ENCODE measurements around the gene SIX4. TPM values are rescaled to one million over a fixed set of nuclear protein-coding genes. Genes with fewer than 3 reads are reported as not detected.

The SIX4 gene
- polyA plus RNA-seq, 3 donors = 0.22 to 0.61 (median 0.51) TPM

DNA sequence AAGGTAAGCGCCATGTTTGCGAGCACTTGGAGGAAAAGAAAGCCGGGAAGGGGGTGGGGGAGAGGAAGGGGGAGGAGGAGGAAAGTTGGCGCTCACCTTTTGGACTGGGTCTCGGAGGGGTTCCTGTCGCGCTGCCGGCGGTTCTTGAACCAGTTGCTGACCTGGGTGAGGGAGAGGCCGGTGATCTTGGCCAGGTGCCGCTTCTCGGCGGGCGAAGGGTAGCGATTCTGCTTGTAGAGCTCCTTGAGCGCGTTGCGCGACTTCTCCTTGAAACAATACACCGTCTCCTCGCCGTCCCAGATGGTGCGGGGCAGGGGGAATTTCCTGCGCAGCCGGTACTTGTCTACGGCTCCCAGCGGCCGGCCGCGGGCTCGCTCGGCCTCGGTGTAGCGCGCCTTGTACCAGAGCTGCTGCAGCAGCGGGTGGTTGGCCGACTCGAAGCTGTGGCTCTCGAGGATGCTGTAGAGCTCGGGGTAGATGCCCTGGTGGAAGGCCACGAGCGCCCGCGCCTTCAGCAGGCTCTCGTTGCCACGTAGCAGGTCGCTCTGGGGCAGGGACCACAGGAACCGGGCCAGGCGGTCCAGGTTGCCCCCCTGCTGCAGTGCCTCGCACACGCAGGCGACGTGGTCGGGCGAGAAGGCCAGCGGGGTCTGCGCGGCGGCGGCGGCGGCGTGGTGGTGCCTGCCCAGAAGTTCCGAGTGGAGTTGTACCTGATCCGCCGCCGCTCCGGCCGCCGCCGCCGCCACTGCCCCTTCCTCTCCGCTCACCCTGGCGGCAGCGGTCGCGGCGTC, 840 bp downstream of the SIX4 start:
- no peak overlapping the region for H3K27ac ChIP-seq (ENCODE audit: low read depth, low read length)
- 0 to 1% (median 0%) methylated on average over 64 to 75 of the region's 78 CpGs for WGBS, 3 donors

DNA sequence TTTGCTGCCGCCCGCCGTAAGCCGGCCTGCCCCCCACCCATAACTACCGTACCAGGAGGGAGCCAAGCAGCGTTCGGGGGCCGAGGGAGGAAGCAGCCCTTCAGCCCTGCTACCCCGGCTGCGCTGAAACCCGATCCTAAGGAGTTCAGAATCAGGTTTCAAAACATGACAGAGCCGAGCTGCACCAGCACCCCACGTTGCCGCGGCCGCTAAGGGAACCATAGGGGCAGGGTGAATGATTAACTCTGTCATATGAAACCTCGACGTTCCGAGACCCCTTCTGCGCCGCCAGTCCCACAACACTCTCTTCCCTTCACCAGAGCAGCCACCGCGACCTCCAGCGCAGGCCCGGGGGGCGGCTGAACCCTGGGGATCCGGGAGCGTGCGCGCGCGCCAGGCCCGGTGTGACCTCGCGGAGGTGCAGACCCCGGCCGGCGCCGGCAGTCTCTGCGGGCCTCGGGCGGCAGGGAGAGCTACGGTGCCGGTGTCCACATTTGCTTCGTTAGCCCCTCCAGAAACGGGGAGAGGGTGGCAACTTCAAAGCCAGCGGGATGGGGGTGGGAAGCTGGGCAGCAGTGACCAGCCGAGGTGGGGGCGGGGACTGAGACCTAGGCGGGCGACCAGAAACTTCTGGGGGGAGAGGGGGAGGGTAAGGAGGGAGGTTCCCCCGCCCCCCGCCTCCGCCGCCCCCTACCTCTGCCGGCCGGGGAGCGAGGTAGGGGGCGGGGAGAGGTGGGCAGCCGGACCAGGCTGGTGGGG, 1.6 kb downstream of the SIX4 start:
- 0 to 1% (median 1%) methylated on average over 57 to 60 of the region's 60 CpGs for WGBS, 3 donors
- no peak overlapping the region for H3K27ac ChIP-seq (ENCODE audit: low read depth, low read length)

DNA sequence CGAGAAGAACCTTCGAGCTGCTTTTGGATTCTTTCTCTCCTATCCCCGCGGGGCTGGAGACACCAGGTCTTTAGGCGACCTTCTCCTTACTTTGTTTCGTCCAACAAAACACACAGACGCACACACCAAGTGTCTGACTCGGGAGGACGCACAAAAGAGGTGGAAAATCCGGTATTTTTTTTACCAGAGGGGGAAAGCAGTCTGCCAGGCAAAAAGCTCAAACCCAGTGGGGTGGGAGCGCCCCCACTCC, 2.1 kb downstream of the SIX4 start:
- WGBS, 3 donors = 1 to 3% (median 2%) methylated on average over 11 of the region's 11 CpGs
- H3K27ac ChIP-seq (ENCODE audit: low read depth, low read length) = no peak overlapping the region

DNA sequence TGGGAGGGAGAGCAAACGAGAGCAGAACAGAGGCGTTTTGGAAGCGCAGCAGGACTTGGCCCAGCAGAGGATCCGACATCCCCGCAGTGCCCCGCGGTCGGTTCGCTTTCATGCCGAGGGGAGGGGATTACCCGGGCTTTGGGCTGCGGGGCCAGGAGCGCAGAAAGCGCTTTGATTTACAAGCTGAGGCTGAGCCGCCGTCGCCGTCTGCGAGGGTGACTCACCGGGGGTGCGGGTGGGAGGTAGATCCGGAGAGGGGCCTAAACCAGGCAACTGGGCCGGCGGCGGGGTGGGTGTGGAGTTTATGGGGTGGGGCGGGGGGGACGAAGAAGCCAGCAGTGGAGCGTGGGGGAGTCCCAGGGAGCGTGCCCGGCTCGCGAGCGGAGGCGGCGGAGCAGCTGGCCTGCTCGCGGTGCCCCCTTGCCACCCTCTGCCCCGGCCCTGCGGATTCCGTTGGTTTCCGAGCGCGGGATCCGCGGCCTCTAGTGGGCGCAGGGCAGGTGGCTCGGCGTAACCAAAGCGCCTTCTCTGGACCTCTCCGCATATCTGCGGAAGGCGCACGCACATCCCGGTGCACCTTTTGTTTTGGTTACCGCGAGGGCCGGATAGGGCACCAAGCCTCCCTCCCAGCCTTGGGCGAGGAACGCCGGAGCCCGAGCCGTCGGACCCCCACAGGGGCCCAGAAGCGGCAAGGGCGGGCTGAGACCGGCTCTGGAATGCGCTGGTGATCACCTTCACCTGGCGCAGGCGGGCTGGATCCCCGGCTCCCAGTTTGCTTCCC, 2.6 kb downstream of the SIX4 start:
- WGBS, 3 donors = 3 to 6% (median 3%) methylated on average over 62 to 70 of the region's 70 CpGs
- no peak overlapping the region for H3K27ac ChIP-seq (ENCODE audit: low read depth, low read length)

DNA sequence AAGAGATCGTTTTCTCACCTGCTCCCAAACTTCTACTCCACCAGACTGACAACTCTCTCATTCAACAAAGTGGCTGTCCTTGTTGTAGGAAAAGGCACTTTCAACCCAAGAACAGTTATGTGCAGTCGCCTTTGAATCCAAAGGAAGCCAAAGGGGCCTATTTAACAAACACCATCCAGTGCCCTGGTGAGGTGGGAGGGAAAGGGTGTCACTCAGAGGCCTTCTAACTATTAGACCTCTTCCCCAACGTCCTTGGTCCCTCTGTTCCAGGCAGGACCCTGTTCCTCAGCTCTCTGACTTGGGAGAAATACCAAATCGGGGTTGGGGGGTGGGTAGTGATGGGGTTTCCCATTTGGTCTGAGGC, 3.2 kb downstream of the SIX4 start:
- no peak overlapping the region for H3K27ac ChIP-seq (ENCODE audit: low read depth, low read length)
- WGBS, 3 donors = 52 to 59% (median 55%) methylated on average over 4 of the region's 4 CpGs

DNA sequence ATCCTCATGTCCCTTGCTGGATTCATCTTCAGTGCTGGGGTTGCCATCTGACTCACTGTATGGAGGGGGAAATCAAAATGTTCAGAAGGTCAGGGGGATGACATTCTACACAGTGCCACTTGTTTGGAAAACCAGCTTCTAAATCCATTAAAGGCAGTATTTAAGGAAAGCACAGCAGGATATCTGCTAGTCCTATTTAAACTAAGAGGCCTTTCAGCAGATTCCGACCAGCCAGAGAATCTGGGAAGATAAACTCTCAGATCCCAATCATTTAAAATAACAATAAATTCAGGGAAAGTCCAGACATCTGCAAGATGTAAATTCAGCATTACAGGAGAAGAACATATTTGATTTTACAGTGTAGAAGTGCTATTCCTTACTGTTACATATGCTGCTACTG, 3.8 kb downstream of the SIX4 start:
- no peak overlapping the region for H3K27ac ChIP-seq (ENCODE audit: low read depth, low read length)
- 91 to 95% (median 93%) methylated on average over 1 of the region's 1 CpG for WGBS, 3 donors

DNA sequence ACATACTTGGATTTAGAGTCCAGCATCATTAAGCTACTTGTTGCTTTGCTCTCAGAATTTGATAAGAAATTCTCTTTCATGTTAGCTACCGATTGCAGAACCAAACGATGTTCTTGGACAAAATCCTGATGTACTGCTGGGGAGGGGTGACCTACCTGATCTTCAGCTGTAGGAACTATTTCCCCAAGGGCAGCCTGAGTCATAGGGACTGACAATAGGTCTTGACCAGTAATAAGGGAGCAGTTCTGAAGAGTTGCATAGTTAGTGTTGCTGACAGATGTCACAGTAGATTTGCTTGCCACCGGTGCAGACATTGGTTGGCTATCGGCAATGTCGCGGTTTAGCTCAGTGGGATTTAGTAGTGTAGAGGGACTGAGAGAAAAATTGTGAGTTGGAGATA, 10.6 kb downstream of the SIX4 start:
- H3K27ac ChIP-seq (ENCODE audit: low read depth, low read length) = no peak overlapping the region
- WGBS, 3 donors = 84 to 90% (median 87%) methylated on average over 6 of the region's 6 CpGs

DNA sequence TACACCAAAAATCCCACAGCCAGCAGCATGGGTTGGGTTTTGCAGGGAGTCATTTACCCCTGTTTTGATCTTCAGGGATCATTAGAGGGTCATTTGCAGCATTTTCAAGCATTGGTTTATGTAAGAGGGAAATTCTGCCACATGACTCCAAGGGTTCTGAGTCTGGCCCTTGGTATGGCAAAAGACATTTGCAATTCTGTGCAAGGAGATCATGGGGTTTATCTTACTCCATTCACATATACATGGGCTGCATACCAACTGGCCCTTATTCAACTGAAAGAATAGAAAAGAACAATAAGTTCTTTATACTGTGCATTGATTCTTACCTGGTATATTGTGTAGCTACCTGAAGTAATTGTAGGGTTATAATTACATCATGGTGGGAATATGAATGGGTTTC, 13.7 kb downstream of the SIX4 start:
- H3K27ac ChIP-seq (ENCODE audit: low read depth, low read length) = no peak overlapping the region

DNA sequence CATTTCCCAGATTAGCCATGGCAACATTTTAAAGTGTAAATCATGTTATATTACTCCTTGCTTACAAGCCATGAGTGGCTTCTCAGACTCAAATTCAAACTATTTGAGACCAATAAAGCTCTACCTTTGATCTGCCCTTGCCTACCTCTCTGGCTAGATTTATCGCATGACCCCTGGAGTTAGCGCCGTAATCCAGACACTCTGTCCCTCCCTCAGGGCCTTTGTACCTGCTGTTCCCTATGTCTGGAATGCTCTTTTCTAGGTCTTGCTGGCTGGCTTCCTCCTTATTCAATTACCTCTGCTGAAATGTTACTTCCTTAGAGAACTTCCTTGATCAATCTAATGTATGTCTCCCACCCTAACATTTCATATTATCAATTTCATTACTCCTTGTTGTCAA, 16.3 kb downstream of the SIX4 start:
- no peak overlapping the region for H3K27ac ChIP-seq (ENCODE audit: low read depth, low read length)
- 96 to 98% (median 96%) methylated on average over 3 of the region's 3 CpGs for WGBS, 3 donors

DNA sequence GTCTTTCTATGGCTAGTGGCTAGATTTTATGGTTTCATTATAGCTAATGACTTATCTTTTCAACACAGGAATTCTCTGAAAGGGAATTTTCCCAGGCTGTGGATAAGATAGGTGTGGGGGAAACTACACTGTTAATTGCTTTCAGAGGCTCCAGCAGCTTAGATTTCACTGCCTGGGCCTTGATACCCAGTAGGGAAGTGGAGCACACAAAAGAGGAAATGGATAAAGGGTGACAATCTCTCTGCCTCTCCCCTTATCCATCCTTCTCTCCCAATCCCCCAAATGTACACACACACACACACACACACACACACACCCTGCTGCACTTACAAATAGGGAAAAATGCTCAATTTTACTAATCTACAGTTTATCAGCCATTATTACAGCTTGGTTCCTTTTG, 19.1 kb downstream of the SIX4 start:
- no peak overlapping the region for H3K27ac ChIP-seq (ENCODE audit: low read depth, low read length)

DNA sequence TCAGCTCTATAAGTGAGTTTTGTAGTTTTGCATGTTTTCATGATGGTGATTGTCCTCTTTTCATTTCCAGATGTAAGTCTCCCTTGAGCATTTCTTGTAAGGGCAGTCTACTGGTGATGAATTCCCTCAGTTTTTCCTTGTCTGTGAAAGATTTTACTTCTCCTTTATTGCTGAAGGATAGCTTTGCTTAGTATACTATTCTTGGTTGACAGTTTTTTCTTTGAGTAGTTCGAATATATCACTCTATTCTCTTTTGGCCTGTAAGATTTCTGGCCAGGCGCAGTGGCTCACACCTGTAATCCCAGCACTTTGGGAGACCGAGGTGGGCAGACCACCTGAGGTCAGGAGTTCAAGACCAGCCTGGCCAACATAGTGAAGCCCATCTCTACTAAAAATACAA, 23.6 kb downstream of the SIX4 start:
- H3K27ac ChIP-seq (ENCODE audit: low read depth, low read length) = no peak overlapping the region
- WGBS, 3 donors = 92 to 93% (median 93%) methylated on average over 3 of the region's 3 CpGs

DNA sequence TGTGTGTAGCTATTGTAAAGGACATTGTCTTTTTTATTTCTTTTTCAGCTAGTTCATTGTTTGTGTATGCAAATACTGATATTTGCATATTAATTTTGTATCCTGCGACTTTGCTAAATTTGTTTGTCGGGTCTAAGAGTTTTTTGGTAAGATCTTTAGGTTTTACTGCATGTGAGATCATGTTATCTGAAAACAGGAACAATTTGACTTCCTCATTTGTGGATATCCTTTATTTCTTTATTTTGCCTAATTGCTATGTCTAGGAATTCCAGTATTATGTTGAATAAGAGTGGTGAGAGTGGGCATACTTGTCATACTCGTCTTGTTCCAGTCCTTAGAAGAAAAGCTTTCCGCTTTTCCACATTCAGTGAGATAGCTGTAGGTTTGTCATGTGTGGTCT, 28.8 kb downstream of the SIX4 start:
- no peak overlapping the region for H3K27ac ChIP-seq (ENCODE audit: low read depth, low read length)
- 73 to 81% (median 76%) methylated on average over 4 of the region's 4 CpGs for WGBS, 3 donors

DNA sequence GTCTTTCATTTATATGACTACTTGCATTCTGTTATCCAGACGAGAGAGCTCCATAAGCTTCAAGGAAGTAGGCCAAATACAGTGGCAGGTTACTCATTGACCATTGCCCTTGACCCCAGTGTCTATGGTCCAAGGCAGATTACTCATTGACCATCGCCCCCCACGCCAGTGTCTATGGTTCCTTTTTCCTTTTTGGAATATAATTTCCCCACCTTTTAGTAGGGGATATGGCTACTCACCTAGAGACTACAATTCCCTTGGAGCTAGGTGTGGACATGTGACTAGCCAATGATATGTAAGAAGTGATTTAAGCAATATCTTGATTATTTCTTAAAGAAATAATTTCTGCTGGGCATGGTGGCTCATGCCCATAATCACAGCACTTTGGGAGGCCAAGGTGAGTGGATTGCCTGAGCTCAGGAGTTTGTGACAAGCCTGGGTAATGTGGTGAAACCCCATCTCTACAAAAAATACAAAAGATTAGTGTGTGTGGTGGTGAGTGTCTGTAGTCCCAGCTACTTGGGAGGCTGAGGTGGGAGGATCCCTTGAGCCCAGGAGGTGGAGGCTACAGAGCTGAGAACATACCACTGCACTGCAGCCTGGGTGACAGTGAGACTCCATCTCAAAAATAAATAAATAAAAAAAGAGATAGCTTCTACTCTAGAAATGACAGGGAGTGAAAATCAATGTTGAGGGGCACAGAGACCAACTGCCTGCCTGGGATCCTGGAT, 32.6 kb downstream of the SIX4 start:
- no peak overlapping the region for H3K27ac ChIP-seq (ENCODE audit: low read depth, low read length)
- WGBS, 3 donors = 57 to 88% (median 80%) methylated on average over 3 of the region's 3 CpGs

DNA sequence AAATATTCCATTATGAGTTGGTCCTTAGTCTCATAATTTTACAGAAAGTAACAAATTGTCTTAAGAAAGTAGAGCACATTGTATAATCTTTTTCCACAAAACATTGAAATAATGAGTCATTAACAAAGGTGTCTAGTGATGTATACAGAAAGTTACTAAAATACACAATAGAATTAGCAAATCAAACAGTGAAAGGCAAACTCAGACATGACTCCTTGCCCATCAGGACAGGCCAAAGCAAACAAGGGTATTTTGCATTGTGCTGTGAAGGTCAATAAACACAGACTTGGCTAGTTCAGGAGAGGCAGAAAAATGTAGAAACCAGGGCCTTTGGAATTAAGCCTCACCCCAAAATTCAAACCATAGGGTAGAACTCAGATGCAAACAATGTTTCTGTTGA, 37.3 kb downstream of the SIX4 start:
- H3K27ac ChIP-seq (ENCODE audit: low read depth, low read length) = no peak overlapping the region

DNA sequence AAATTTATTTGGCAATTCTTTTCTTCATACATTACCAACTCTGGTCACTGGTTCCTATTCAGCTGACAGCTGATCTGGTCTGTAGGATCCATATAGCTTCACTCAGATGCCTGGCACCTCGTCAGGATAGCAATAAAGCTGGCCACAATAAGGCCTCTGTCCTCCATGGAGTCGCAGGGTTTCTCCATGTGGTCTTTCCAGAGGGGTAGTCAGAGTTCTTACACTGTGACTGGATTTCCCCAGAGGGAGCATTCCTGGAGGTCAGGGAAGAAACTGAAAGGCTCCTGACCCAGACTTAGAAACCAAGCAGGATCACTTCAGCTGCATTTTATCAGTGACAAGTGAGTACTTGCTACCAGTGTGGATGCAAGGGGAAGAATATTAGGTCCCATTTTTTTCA, 39.9 kb downstream of the SIX4 start:
- 49 to 84% (median 68%) methylated on average over 2 of the region's 2 CpGs for WGBS, 3 donors
- H3K27ac ChIP-seq (ENCODE audit: low read depth, low read length) = no peak overlapping the region

DNA sequence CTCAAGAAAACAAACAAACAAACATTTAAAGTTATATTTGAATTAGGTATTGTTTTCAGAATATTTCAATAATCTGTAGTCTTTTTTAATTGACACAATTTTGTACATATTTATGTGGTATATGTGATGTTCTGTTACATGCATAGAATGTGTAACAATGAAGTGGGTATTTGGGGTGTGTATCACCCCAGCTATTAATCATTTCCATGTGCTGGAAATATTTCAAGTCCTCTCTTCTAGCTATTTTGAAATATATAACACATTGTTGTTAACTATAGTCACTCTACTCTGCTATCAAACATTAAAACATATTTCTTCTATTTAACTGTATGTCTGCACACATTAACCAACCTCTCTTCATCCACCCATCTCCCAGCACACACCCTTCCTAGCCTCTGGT, 42.9 kb downstream of the SIX4 start:
- no peak overlapping the region for H3K27ac ChIP-seq (ENCODE audit: low read depth, low read length)

DNA sequence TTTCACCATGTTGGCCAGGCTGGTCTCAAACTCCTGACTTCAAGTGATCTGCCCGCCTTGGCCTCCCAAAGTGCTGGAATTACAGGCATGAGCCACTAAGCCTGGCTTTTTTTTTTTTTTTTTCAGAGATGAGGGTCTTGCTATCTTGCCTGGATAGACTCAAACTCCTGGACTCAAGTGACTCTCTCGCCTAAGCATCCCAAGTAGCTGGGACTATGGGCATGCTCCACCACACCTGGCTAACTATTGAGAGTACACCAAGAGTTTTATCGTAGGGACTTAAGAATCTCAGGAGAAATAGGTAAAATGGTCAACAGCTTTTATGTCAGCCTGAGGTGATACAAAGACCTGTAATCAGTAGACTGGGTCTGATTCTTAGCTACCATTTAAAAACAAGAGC, 43.6 kb downstream of the SIX4 start:
- 88 to 94% (median 91%) methylated on average over 3 of the region's 3 CpGs for WGBS, 3 donors

DNA sequence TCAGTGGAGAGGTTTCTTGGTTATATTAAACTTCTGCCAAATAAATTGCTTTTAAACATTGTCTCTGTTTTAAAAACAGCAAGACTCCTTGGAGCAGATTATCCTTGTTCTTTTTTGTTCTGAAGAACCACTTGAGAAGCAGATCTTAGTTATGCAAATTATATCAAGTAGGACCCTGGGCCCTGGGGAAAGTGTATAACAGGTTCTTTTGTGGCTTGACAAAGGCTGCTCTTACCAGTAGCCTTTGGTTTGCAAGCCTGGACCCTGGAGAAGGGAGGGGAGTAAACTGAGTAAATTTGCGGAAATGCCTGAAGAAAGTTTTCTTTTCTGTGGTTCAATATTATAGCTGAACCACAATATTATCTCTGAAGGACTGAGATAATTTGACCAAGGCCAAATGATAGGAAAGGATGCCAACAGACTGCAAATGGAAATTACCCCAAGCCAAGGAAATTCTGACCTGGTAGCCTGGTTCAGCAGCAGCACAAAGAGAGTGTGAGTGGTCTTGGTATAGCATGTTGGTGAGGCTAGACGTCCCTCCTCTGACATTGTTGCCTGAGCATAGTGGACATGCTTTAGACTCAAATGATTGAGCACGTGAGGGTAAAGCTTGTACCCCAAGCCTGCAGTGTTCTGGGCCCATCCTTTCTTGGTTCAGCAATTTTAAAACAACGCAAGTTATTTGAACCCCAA, 44.4 kb downstream of the SIX4 start:
- WGBS, 3 donors = 71 to 80% (median 77%) methylated on average over 4 of the region's 4 CpGs
- no peak overlapping the region for H3K27ac ChIP-seq (ENCODE audit: low read depth, low read length)

More for the DNA sequence above, 43.6 kb downstream of the SIX4 start:
- H3K27ac ChIP-seq (ENCODE audit: low read depth, low read length) = no peak overlapping the region

DNA sequence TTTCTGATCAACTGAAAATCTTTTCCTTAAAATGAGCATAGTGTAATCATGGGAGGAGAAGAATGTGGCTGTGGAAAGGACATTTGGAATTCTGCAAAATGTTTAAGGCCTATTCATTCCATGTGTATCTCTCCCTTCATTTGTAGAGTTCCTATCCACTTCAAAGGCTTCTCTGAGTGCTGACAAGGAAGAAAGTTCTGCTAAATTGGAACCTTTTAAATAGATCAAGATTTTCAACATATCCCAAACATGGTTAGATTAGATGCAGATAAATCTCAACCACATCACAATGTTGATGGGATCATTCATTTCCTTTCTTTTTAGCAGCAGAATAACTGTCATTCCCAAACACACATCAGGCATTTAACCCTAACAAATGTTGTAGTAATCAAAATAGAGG, 46.5 kb downstream of the SIX4 start:
- no peak overlapping the region for H3K27ac ChIP-seq (ENCODE audit: low read depth, low read length)

All from adipose tissue (tissue), 3 donors.